HepG2 (cell line): ENCODE measurements around the gene C3orf62. TPM values are rescaled to one million over a fixed set of nuclear protein-coding genes. Genes with fewer than 3 reads are reported as not detected.

Source experiments
- ATAC-seq: fragments of 200-7000 bp; cut with Tn5 transposase; 3 replicates; pipeline ENCODE4 v1.9.1; 2020; ENCODE audit warnings: mild to moderate bottlenecking, moderate library complexity
- BruUV-seq: library from RNA; stranded (reverse); fragments of 400-500 nt; replicated peaks from 2 replicates; lab custom pipeline; 2021; lab: Mats Ljungman, UMichigan
- CTCF ChIA-PET: fragments of 300-600 bp; formaldehyde crosslinking; extraction: SDS; loops from one replicate; lab custom pipeline; 2021; ENCODE audit warnings: low total read pairs, inconsistent platforms, low intra/inter-chr PET ratio; lab: Yijun Ruan, JAX
- POLR2A ChIA-PET: fragments of 350-600 bp; sonication (Branson Sonifier 250); formaldehyde crosslinking; loops from one replicate; lab custom pipeline; 2020; ENCODE audit warnings: antibody characterized with exemption, inconsistent platforms; lab: Yijun Ruan, JAX
- DNase-seq: peaks from one replicate; pipeline ENCODE4 v3.0.0-alpha.2; 2015; ENCODE audit warnings: low spot score
- FAIRE-seq: peaks from 3 replicates; lab custom pipeline; 2011; peaks lifted over from hg19 to GRCh38; lab: Jason Lieb, UNC
- H2AFZ ChIP-seq: one replicate; pipeline ENCODE4 v1.6.1; 2011; ENCODE audit warnings: low read length, inconsistent platforms
- H3K27ac ChIP-seq: fragments of 300-600 bp; 3 replicates; pipeline ENCODE4 v1.8.0; 2011; ENCODE audit warnings: mixed run types, mild to moderate bottlenecking, mixed read lengths, low read length, inconsistent platforms; ENCODE audit not compliant: insufficient read depth; ENCODE audit errors: extremely low read length
- H3K27me3 ChIP-seq, 2 experiments: fragments of 200-600 bp in 1 of 2; 2 replicates in 1 of 2; 3 replicates in 1 of 2; pipeline versions ENCODE4 v1.6.0 to v1.8.0; 2011; ENCODE audit warnings: low read length in 2 of 2, mild to moderate bottlenecking in 2 of 2, moderate library complexity in 2 of 2, inconsistent platforms in 1 of 2; ENCODE audit not compliant: insufficient read depth in 2 of 2, control insufficient read depth in 1 of 2
- H3K36me3 ChIP-seq, 2 experiments: fragments of 200-600 bp in 1 of 2; replicated peaks in 1 of 2; 2 replicates in 1 of 2; 3 replicates in 1 of 2; pipeline versions ENCODE4 v1.5.1 to v1.8.0; 2011; ENCODE audit warnings: low read length in 2 of 2, inconsistent platforms in 1 of 2; ENCODE audit not compliant: insufficient read depth in 2 of 2, control insufficient read depth in 1 of 2
- H3K4me1 ChIP-seq: 2 replicates; pipeline ENCODE4 v1.5.1; 2012; ENCODE audit warnings: low read length, inconsistent platforms; ENCODE audit not compliant: insufficient read depth
- H3K4me2 ChIP-seq: 2 replicates; pipeline ENCODE4 v1.6.0; 2011; ENCODE audit warnings: low read depth, low read length, inconsistent platforms
- H3K4me3 ChIP-seq, 3 experiments: fragments of 200-600 bp in 1 of 3; sonication (generic), shearing (Covaris generic) in 1 of 3; replicated peaks in 1 of 3; 2 replicates each; pipeline ENCODE4 v1.5.1; 2011 to 2016; ENCODE audit warnings: low read length in 3 of 3, inconsistent platforms in 2 of 3, low read depth in 2 of 3, mild to moderate bottlenecking in 2 of 3, control low read depth in 1 of 3, mixed read lengths in 1 of 3; ENCODE audit not compliant: insufficient read depth in 1 of 3
- H3K79me2 ChIP-seq: one replicate; pipeline ENCODE4 v1.6.1; 2011; ENCODE audit warnings: low read length, inconsistent platforms; ENCODE audit not compliant: insufficient read depth
- H3K9ac ChIP-seq: 2 replicates; pipeline ENCODE4 v1.6.0; 2011; ENCODE audit warnings: mild to moderate bottlenecking, low read depth, low read length, inconsistent platforms; ENCODE audit not compliant: insufficient read depth
- H3K9me3 ChIP-seq: 2 replicates; pipeline ENCODE4 v1.5.1; 2012; ENCODE audit warnings: mild to moderate bottlenecking, low read length
- H4K20me1 ChIP-seq: 2 replicates; pipeline ENCODE4 v1.6.0; 2011; ENCODE audit warnings: inconsistent platforms, mild to moderate bottlenecking, low read length, moderate library complexity; ENCODE audit not compliant: insufficient read depth
- ATF4 ChIP-seq, 2 experiments: fragments of 450-650 bp in 1 of 2; sonication (generic) in 1 of 2; formaldehyde crosslinking; IDR thresholded peaks; 2 replicates each; pipeline versions ENCODE4 v1.5.0 to v1.8.0; 2020 to 2022; ENCODE audit warnings: mild to moderate bottlenecking in 1 of 2, missing genetic modification reagents in 1 of 2
- ATF5 ChIP-seq: sonication (generic); formaldehyde crosslinking; IDR thresholded peaks from 2 replicates; pipeline ENCODE4 v1.4.0; 2020; ENCODE audit warnings: mild to moderate bottlenecking, low read depth, missing genetic modification reagents
- CENPT ChIP-seq: sonication (generic); formaldehyde crosslinking; IDR thresholded peaks from 2 replicates; pipeline ENCODE4 v1.8.0; 2022; ENCODE audit warnings: low read depth, mild to moderate bottlenecking, moderate library complexity, missing genetic modification reagents
- DPF2 ChIP-seq: sonication (generic); formaldehyde crosslinking; IDR thresholded peaks from 2 replicates; pipeline ENCODE4 v1.4.0; 2020; ENCODE audit warnings: mild to moderate bottlenecking, low read depth, missing genetic modification reagents, borderline replicate concordance
- IRF9 ChIP-seq: sonication (generic); formaldehyde crosslinking; IDR thresholded peaks from 2 replicates; pipeline ENCODE4 v1.8.0; 2022; ENCODE audit warnings: missing genetic modification reagents, mild to moderate bottlenecking, borderline replicate concordance
- JDP2 ChIP-seq: sonication (generic); formaldehyde crosslinking; IDR thresholded peaks from 2 replicates; pipeline ENCODE4 v1.8.1; 2022; ENCODE audit warnings: missing genetic modification reagents, borderline replicate concordance
- KLF13 ChIP-seq: sonication (generic); formaldehyde crosslinking; IDR thresholded peaks from 2 replicates; pipeline ENCODE4 v1.4.0; 2020; ENCODE audit warnings: mild to moderate bottlenecking, missing genetic modification reagents
- SP140L ChIP-seq: sonication (generic); formaldehyde crosslinking; IDR thresholded peaks from 2 replicates; pipeline ENCODE4 v1.4.0; 2020; ENCODE audit warnings: missing genetic modification reagents, borderline replicate concordance
- ZBED4 ChIP-seq: sonication (generic); formaldehyde crosslinking; IDR thresholded peaks from 2 replicates; pipeline ENCODE4 v1.4.0; 2020; ENCODE audit warnings: missing genetic modification reagents, borderline replicate concordance
- ZNF577 ChIP-seq: sonication (generic); formaldehyde crosslinking; IDR thresholded peaks from 2 replicates; pipeline ENCODE4 v1.4.0; 2020; ENCODE audit warnings: mild to moderate bottlenecking, low read depth, missing genetic modification reagents, borderline replicate concordance
- ZNF687 ChIP-seq: sonication (generic); formaldehyde crosslinking; IDR thresholded peaks from 2 replicates; pipeline ENCODE4 v1.5.1; 2020; ENCODE audit warnings: mild to moderate bottlenecking, missing genetic modification reagents, moderate library complexity
- WGBS: methylation state at CpG from one replicate; pipeline ENCODE4 v1.1.6; 2017; ENCODE audit warnings: low lambda C conversion rate; 5-methylcytosine and 5-hydroxymethylcytosine counted together
- in situ Hi-C: cut with HindIII; loops from 2 replicates; pipeline ENCODE4 v1.10.0; 2017; ENCODE audit warnings: low pct_unique_long_range_greater_than_20kb; ENCODE audit not compliant: extremely low pct_ligation_motif_present
- intact Hi-C: fragments of 100-400 bp; cut with micrococcal nuclease; formaldehyde crosslinking; loops from one replicate; pipeline ENCODE4 v1.10.0; 2022; ENCODE audit not compliant: unreplicated experiment
- polyA plus RNA-seq, 8 experiments: library from polyadenylated mRNA; depleted of rRNA in 3 of 8; stranded (reverse) in 7 of 8; unstranded in 1 of 8; fragments of >200 nt; fragmentation: Illumina TruSeq in 4 of 8; extraction: Trizol in 4 of 8; gene quantifications; 2 replicates each; pipeline versions ENCODE4 v1.2.1 to v1.2.3, GENCODE V29; 2011 to 2016; ENCODE audit warnings: low read depth in 4 of 8, missing spikeins in 1 of 8, mixed read lengths in 1 of 8; ENCODE audit not compliant: insufficient read depth in 1 of 8
- total RNA-seq, 5 experiments: library from RNA; depleted of rRNA; stranded (reverse); fragments of >200 nt; fragmentation: Illumina TruSeq; extraction: Trizol; gene quantifications; 2 replicates each; pipeline ENCODE4 v1.2.3, GENCODE V29; 2016; ENCODE audit warnings: low read depth in 1 of 5

Gene C3orf62
- total and polyA plus RNA-seq, 2 of the 13 experiments (the other 11 are each of a cell fraction or from before 2014, with no cell fraction given): 1.6 to 3.9 TPM

GRCh38 chr3:49263159-49263889, 13.7 kb downstream of the C3orf62 start:
- intact Hi-C loops (no loop called here), in situ Hi-C loops (no loop called here)
- no peak overlapping the region for H3K4me3 ChIP-seq
- H3K9me3 ChIP-seq: no peaks in the 10 kb centered on the region
- no peaks in the 10 kb centered on the region for H3K27me3 ChIP-seq
- H3K4me1 ChIP-seq: peaks cover 30% of the 10 kb centered on the region
- no peak overlapping the region for H2AFZ ChIP-seq
- CTCF ChIA-PET: no interaction called here
- 88% methylated on average over 6 of the region's 6 CpGs for WGBS
- no peak overlapping the region for H3K4me2 ChIP-seq
- POLR2A ChIA-PET: no interaction called here
- no TSS peak for BruUV-seq
- FAIRE-seq (no peak), DNase-seq (no peak), ATAC-seq (no peak)
- no peaks in the 10 kb centered on the region for H3K79me2 ChIP-seq
- H3K36me3 ChIP-seq: no peaks in the 10 kb centered on the region
- H3K27ac ChIP-seq: no peak overlapping the region
- H4K20me1 ChIP-seq: no peaks in the 10 kb centered on the region
- H3K9ac ChIP-seq: no peak overlapping the region
- TF ChIP-seq DPF2 (no peak), ATF4 (CRISPR knock-in tag; IDR thresholded peaks at IDR 0.05) (no peak), ATF5 (CRISPR knock-in tag) (no peak), ZNF687 (CRISPR knock-in tag) (no peak), ZBED4 (CRISPR knock-in tag) (no peak), SP140L (CRISPR knock-in tag) (no peak), ZNF577 (CRISPR knock-in tag) (no peak), JDP2 (CRISPR knock-in tag) (no peak), IRF9 (CRISPR knock-in tag) (no peak), CENPT (CRISPR knock-in tag) (no peak), KLF13 (no peak)
